ENCODE results near the gene ARHGAP21. TPM values are rescaled to one million over a fixed set of nuclear protein-coding genes. Genes with fewer than 3 reads are reported as not detected.
A peak's percentile ranks its signal among the peaks of the same experiment; 100 is the strongest.
"Not testable (repeated sequence)": the region's sequence is repeated elsewhere in the genome, so short reads cannot be mapped to it uniquely, and the experiment has no call there.

The ARHGAP21 gene
- 61.9 TPM for polyA plus RNA-seq (2013, experiment 1 of 2; ENCODE audit: insufficient read length)
- 61.3 TPM for polyA plus RNA-seq (2013, experiment 2 of 2; ENCODE audit: insufficient read length)

- peak; percentile 83 for DNase-seq
These were observed at the start of gene ARHGAP21 for GRCh38 chr10:24723788-24724380. TSS of gene ARHGAP21 (minus strand) at chr10:24723887. CDS start at chr10:24721899, 1,988 bp downstream.

- DNase-seq = peak; percentile 16
These were observed 48.4 kb upstream of the ARHGAP21 start for GRCh38 chr10:24771943-24772694.

- DNase-seq = not testable (repeated sequence)
These were observed 41.3 kb upstream of the ARHGAP21 start for GRCh38 chr10:24764991-24765390.

GRCh38 chr10:24762966-24763623 is 39.4 kb upstream of the ARHGAP21 start:
- peak; percentile 77 for DNase-seq

GRCh38 chr10:24762161-24762924 is 38.7 kb upstream of the ARHGAP21 start:
- DNase-seq = no peak

- DNase-seq = no peak
These were observed 36.0 kb upstream of the ARHGAP21 start for GRCh38 chr10:24759672-24760071.

- DNase-seq = not testable (repeated sequence)
These were observed 34.6 kb upstream of the ARHGAP21 start for GRCh38 chr10:24758254-24758653.

GRCh38 chr10:24756283-24756682 is 32.6 kb upstream of the ARHGAP21 start:
- DNase-seq = peak; percentile 2

- no peak for DNase-seq
These were observed 28.0 kb upstream of the ARHGAP21 start for GRCh38 chr10:24751716-24752115.

- no peak for DNase-seq
These were observed 27.0 kb upstream of the ARHGAP21 start for GRCh38 chr10:24750695-24751094.

- DNase-seq = no peak
These were observed 24.5 kb upstream of the ARHGAP21 start for GRCh38 chr10:24748214-24748613.

GRCh38 chr10:24744946-24745345 is 21.3 kb upstream of the ARHGAP21 start:
- DNase-seq = no peak

GRCh38 chr10:24740714-24741113 is 17.0 kb upstream of the ARHGAP21 start:
- no peak for DNase-seq

GRCh38 chr10:24737001-24737400 is 13.3 kb upstream of the ARHGAP21 start:
- DNase-seq = no peak

- no peak for DNase-seq
These were observed 8.3 kb upstream of the ARHGAP21 start for GRCh38 chr10:24731942-24732341.

- DNase-seq = no peak
These were observed 7.1 kb upstream of the ARHGAP21 start for GRCh38 chr10:24730811-24731210.

- peak; percentile 27 for DNase-seq
These were observed 4.1 kb upstream of the ARHGAP21 start for GRCh38 chr10:24727786-24728185.

- DNase-seq = no peak
These were observed 2.9 kb upstream of the ARHGAP21 start for GRCh38 chr10:24726626-24727025.

GRCh38 chr10:24726029-24726428 is 2.3 kb upstream of the ARHGAP21 start:
- DNase-seq = not testable (repeated sequence)

GRCh38 chr10:24724381-24725228 is 918 bp upstream of the ARHGAP21 start:
- peak; percentile 97 for DNase-seq

GRCh38 chr10:24723386-24723787 is 300 bp downstream of the ARHGAP21 start:
- peak; percentile 37 for DNase-seq
